ENCODE results near the gene HFM1. TPM values are rescaled to one million over a fixed set of nuclear protein-coding genes. Genes with fewer than 3 reads are reported as not detected.

The HFM1 gene
- polyA plus RNA-seq, 1 donor (not counting 4 experiments of a cell fraction or from before 2014, with no cell fraction given): not detected

DNA sequence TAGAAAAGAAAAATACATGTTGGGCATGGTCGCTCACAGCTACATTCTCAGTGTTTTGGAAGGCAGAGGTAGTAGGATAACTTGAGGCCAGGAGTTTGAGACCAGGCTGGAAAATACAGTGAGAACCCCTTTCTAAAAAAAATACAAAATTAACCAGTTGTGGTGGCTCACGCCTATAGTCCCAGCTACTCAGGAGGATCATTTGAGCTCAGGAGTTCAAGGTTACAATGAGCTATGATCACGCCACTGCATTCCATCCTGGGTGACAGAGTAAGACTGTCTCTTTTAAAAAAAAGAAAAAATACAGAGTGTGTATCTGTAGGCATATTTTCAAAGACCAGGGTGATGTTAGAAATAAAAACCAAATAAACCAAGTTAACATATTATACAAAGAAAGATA, 57.8 kb downstream of the HFM1 start:
- H3K4me1 ChIP-seq (ENCODE audit: control insufficient read depth, extremely low read depth, insufficient read depth, low read length): no peaks in the 10 kb centered on the region
- H3K27me3 ChIP-seq (ENCODE audit: control insufficient read depth, extremely low read depth, insufficient read depth, low read length): no peaks in the 10 kb centered on the region
- H3K4me2 ChIP-seq (ENCODE audit: control insufficient read depth, extremely low read depth, insufficient read depth, low read depth, low read length): no peak overlapping the region
- H3K4me3 ChIP-seq (ENCODE audit: control insufficient read depth in 2 of 3, extremely low read depth in 1 of 3, insufficient read depth in 2 of 3, low read depth in 1 of 3, low read length in 3 of 3): no peak overlapping the region
- DNase-seq (ENCODE audit: low read depth, low spot score): no peak
- no peaks in the 10 kb centered on the region for H3K36me3 ChIP-seq (ENCODE audit: control insufficient read depth in 2 of 2, extremely low read depth in 1 of 2, insufficient read depth in 2 of 2, low read length in 2 of 2)
- dilution Hi-C loops (cut with MboI; ENCODE audit: extremely low pct_ligation_motif_present, low sequenced_read_pairs): no loop called here
- TF ChIP-seq, protein P1, sequence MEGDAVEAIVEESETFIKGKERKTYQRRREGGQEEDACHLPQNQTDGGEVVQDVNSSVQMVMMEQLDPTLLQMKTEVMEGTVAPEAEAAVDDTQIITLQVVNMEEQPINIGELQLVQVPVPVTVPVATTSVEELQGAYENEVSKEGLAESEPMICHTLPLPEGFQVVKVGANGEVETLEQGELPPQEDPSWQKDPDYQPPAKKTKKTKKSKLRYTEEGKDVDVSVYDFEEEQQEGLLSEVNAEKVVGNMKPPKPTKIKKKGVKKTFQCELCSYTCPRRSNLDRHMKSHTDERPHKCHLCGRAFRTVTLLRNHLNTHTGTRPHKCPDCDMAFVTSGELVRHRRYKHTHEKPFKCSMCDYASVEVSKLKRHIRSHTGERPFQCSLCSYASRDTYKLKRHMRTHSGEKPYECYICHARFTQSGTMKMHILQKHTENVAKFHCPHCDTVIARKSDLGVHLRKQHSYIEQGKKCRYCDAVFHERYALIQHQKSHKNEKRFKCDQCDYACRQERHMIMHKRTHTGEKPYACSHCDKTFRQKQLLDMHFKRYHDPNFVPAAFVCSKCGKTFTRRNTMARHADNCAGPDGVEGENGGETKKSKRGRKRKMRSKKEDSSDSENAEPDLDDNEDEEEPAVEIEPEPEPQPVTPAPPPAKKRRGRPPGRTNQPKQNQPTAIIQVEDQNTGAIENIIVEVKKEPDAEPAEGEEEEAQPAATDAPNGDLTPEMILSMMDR (optimal IDR thresholded peaks at IDR 0.05 in 1 of 3, IDR thresholded peaks at IDR 0.05 in 1 of 3, conservative IDR thresholded peaks at IDR 0.05 in 1 of 3; ENCODE audit: extremely low read depth in 1 of 3, insufficient read depth in 2 of 3, low read length in 3 of 3): no peak
- TF ChIP-seq EZH2 (IDR thresholded peaks at IDR 0.05; ENCODE audit: low read length): no peak
- H3K27ac ChIP-seq (ENCODE audit: control insufficient read depth, insufficient read depth, low read length): no peak overlapping the region
- H4K20me1 ChIP-seq (ENCODE audit: control insufficient read depth, extremely low read depth, insufficient read depth, low read length): no peaks in the 10 kb centered on the region
- no peaks in the 10 kb centered on the region for H3K9me3 ChIP-seq (ENCODE audit: control insufficient read depth, low read depth, low read length)
- no peaks in the 10 kb centered on the region for H3K9me1 ChIP-seq (ENCODE audit: control insufficient read depth, extremely low read depth, insufficient read depth, low read length)
- H3K79me2 ChIP-seq (ENCODE audit: control insufficient read depth, insufficient read depth, low read length): no peaks in the 10 kb centered on the region
- FAIRE-seq: no peak
- H2AFZ ChIP-seq (ENCODE audit: control insufficient read depth, low read length): no peak overlapping the region
- no peak overlapping the region for H3K9ac ChIP-seq (ENCODE audit: control insufficient read depth, extremely low read depth, insufficient read depth, low read length)

DNA sequence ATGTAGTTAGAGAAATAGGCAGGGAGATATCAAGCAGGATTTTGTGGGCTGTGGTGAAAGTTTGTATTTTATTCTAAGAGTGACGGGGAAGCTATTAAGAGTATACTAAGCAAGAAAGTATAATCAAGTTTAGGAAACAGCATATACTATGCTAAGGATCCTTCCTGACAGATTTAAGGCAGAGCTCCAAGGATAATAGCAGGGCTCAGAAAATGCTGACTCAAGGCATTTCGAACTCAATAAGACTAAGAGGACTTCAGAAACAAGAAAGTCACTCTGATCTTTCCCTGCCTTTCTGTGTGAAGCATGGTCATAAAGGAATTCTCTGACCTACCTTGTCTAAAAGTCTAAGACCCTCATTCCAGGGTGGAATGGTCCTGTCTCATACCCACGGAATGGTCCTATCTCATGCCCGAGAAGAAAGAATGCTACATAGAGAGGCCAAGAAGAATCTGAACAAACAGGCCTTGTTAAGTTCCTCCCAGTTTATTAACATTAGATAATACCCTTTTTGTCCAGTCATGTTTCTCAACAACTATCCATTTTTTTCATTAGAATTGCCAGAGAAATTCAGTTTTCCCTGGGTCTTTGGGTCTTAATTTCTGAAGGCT, 59.1 kb downstream of the HFM1 start:
- no peak overlapping the region for H2AFZ ChIP-seq (ENCODE audit: control insufficient read depth, low read length)
- H3K27ac ChIP-seq (ENCODE audit: control insufficient read depth, insufficient read depth, low read length): no peak overlapping the region
- no peak overlapping the region for H3K4me2 ChIP-seq (ENCODE audit: control insufficient read depth, extremely low read depth, insufficient read depth, low read depth, low read length)
- H3K9me1 ChIP-seq (ENCODE audit: control insufficient read depth, extremely low read depth, insufficient read depth, low read length): no peaks in the 10 kb centered on the region
- FAIRE-seq (no peak), DNase-seq (ENCODE audit: low read depth, low spot score) (no peak)
- dilution Hi-C loops (cut with MboI; ENCODE audit: extremely low pct_ligation_motif_present, low sequenced_read_pairs): no loop called here
- TF ChIP-seq EZH2 (IDR thresholded peaks at IDR 0.05; ENCODE audit: low read length): no peak
- TF ChIP-seq, protein P1 (optimal IDR thresholded peaks at IDR 0.05 in 1 of 3, IDR thresholded peaks at IDR 0.05 in 1 of 3, conservative IDR thresholded peaks at IDR 0.05 in 1 of 3; ENCODE audit: extremely low read depth in 1 of 3, insufficient read depth in 2 of 3, low read length in 3 of 3): no peak
- H4K20me1 ChIP-seq (ENCODE audit: control insufficient read depth, extremely low read depth, insufficient read depth, low read length): no peaks in the 10 kb centered on the region
- H3K4me1 ChIP-seq (ENCODE audit: control insufficient read depth, extremely low read depth, insufficient read depth, low read length): no peaks in the 10 kb centered on the region
- no peak overlapping the region for H3K4me3 ChIP-seq (ENCODE audit: control insufficient read depth in 2 of 3, extremely low read depth in 1 of 3, insufficient read depth in 2 of 3, low read depth in 1 of 3, low read length in 3 of 3)
- H3K9ac ChIP-seq (ENCODE audit: control insufficient read depth, extremely low read depth, insufficient read depth, low read length): no peak overlapping the region
- H3K36me3 ChIP-seq (ENCODE audit: control insufficient read depth in 2 of 2, extremely low read depth in 1 of 2, insufficient read depth in 2 of 2, low read length in 2 of 2): no peaks in the 10 kb centered on the region
- H3K9me3 ChIP-seq (ENCODE audit: control insufficient read depth, low read depth, low read length): no peaks in the 10 kb centered on the region
- H3K79me2 ChIP-seq (ENCODE audit: control insufficient read depth, insufficient read depth, low read length): no peaks in the 10 kb centered on the region
- no peaks in the 10 kb centered on the region for H3K27me3 ChIP-seq (ENCODE audit: control insufficient read depth, extremely low read depth, insufficient read depth, low read length)

Data from keratinocyte (primary cell).